Epithelial cell of proximal tubule (primary cell): Measurements from ENCODE around the gene INPP5A. TPM values are rescaled to one million over a fixed set of nuclear protein-coding genes. Genes with fewer than 3 reads are reported as not detected.

Source experiments
- DNase-seq: peaks from one replicate; pipeline ENCODE4 v3.0.0-alpha.2; 2011; ENCODE audit warnings: low read depth
- H3K4me3 ChIP-seq: 2 replicates; pipeline ENCODE4 v1.5.1; 2011; ENCODE audit warnings: low read depth, mild to moderate bottlenecking, low read length
- total RNA-seq: library from RNA; depleted of rRNA; stranded (reverse); fragments of >200 nt; gene quantifications from 2 replicates; pipeline ENCODE4 v1.2.3, GENCODE V29; 2015
- TF ChIP-seq, protein P1 (sequence below): conservative IDR thresholded peaks from 2 replicates; pipeline ENCODE4 v1.5.1; 2012; ENCODE audit warnings: low read depth, mild to moderate bottlenecking, low read length

Gene INPP5A
- total RNA-seq, 1 donor from 2014 or later, result 30.4 TPM

DNA sequence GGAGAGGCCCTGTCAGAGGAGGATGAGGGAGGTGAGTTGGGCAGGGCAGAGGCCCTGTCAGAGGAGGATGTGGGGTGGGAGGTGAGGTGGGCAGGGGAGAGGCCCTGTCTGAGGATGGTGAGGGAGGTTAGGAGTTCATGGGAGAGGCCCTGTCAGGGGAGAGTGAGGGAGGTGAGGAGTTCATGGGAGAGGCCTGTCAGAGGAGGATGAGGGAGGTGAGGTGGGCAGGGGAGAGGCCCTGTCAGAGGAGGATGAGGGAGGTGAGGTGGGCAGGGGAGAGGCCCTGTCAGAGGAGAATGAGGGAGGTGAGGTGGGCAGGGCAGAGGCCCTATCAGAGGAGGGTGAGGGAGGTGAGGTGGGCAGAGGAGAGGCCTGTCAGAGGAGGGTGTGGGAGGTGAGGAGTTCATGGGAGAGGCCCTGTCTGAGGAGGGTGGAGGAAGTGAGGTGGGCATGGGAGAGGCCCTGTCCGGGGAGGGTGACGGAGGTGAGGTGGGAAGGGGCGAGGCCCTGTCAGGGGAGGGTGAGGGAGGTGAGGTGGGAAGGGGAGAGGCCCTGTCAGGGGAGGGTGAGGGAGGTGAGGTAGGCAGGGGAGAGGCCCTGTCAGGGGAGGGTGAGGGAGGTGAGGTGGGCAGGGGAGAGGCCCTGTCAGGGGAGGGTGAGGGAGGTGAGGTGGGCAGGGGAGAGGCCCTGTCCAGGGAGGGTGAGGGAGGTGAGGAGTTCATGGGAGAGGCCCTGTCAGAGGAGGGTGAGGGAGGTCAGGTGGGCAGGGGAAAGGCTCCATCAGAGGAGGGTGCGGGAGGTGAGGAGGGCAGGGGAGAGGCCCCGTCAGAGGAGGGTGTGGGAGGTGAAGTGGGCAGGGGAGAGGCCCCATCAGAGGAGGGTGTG is 73.7 kb downstream of the INPP5A start:
- H3K4me3 ChIP-seq, result no peak overlapping the region
- TF ChIP-seq, protein P1, sequence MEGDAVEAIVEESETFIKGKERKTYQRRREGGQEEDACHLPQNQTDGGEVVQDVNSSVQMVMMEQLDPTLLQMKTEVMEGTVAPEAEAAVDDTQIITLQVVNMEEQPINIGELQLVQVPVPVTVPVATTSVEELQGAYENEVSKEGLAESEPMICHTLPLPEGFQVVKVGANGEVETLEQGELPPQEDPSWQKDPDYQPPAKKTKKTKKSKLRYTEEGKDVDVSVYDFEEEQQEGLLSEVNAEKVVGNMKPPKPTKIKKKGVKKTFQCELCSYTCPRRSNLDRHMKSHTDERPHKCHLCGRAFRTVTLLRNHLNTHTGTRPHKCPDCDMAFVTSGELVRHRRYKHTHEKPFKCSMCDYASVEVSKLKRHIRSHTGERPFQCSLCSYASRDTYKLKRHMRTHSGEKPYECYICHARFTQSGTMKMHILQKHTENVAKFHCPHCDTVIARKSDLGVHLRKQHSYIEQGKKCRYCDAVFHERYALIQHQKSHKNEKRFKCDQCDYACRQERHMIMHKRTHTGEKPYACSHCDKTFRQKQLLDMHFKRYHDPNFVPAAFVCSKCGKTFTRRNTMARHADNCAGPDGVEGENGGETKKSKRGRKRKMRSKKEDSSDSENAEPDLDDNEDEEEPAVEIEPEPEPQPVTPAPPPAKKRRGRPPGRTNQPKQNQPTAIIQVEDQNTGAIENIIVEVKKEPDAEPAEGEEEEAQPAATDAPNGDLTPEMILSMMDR, result no peak
- DNase-seq, result no peak

DNA sequence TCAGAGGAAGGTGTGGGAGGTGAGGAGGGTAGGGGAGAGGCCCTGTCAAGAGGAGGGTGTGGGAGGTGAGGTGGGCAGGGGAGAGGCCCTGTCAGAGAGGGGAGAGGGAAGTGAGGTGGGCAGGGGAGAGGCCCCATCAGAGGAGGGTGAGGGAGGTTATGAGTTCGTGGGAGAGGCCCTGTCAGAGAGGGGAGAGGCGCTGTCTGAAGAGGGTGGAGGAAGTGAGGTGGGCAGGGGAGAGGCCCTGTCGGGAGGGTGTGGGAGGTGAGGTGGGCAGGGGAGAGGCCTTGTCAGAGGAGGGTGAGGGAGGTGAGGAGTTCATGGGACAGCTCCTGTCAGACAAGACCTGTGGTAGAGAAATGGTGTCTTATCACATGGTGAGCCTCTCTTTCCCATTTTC is 74.4 kb downstream of the INPP5A start:
- TF ChIP-seq, protein P1, result no peak
- H3K4me3 ChIP-seq, result no peak overlapping the region
- DNase-seq, result no peak

DNA sequence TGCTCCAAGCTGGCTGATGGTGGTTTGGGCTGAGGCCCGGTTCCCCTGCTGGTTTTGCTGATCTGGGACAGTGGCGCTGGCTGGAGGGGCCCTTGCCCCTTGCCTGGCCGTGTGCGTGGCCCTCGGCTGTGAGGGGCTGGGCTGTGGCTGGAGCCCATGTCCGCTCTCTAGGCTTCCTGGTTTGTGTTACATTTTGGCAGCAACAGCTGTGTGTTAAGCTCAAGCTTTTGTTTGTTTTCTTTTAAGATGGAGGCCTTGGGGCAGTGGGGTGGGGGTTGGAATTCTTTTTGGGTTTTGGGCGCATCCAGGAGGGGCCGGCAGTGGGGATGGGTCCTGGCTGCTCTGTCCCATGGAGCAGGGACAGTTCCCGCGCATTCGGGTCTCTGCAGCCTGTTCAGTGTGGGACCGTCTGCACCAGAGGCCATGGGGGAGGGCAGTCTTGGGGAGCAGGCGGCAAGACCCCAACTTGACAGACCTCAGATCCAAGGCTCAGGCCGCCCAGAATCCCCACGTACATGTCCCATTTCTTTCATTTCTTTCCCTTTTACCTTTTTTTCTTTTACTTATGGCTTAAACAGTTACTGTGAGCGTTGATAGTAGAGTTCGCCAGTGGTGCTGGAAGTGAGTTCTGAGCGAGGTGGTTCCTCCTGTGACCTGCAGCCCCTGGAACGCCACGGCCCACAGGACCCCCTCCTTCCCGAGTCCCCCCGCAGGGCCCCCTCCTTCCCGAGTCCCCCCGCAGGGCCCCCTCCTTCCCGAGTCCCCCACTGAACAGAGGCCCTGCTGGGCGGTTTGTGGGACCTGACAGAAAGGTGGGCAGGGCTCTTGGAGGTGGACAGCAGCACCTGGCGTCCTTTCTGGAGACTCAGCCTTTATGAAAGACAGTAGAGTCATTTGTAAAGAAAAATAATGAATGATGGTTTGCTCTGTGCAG is 75.3 kb downstream of the INPP5A start:
- H3K4me3 ChIP-seq, result no peak overlapping the region
- TF ChIP-seq, protein P1, result no peak
- DNase-seq, result no peak

DNA sequence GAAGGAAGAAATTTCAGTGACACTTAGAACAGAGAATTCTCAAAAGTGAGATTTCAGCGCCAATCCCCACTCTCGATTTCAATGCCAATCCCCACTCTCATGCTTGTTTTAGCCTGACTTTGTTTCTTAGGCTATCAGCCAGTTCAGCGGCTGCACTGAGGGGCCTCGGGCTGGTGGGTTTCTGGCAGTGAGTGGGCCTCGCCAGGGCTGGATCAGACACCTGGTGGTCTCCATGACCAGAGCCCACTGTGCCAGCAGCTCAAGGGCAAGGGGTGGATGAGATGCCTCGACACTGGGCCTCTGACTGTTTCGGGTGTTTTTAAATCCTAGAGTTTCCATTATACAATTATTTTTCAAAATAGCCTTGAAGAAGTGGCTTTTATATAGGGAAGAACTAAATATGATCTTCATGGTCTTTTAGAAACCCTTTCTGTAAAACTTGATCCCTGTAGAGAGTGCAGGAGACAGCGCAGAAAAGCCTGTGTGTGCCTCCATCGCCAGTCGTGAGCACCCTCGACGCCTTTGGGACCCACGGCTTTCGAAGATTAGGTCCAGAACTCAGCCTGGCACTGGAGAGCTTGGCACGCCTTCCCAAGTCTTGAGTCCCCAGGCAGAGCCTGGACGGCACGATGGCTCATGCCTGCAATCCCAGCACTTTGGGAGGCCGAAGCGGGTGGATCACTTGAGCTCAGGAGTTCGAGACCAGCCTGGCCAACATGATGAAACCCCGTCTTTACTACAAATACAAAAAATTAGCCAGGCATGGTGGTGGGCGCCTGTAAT is 76.2 kb downstream of the INPP5A start:
- TF ChIP-seq, protein P1, result no peak
- no peak for DNase-seq
- H3K4me3 ChIP-seq, result no peak overlapping the region

DNA sequence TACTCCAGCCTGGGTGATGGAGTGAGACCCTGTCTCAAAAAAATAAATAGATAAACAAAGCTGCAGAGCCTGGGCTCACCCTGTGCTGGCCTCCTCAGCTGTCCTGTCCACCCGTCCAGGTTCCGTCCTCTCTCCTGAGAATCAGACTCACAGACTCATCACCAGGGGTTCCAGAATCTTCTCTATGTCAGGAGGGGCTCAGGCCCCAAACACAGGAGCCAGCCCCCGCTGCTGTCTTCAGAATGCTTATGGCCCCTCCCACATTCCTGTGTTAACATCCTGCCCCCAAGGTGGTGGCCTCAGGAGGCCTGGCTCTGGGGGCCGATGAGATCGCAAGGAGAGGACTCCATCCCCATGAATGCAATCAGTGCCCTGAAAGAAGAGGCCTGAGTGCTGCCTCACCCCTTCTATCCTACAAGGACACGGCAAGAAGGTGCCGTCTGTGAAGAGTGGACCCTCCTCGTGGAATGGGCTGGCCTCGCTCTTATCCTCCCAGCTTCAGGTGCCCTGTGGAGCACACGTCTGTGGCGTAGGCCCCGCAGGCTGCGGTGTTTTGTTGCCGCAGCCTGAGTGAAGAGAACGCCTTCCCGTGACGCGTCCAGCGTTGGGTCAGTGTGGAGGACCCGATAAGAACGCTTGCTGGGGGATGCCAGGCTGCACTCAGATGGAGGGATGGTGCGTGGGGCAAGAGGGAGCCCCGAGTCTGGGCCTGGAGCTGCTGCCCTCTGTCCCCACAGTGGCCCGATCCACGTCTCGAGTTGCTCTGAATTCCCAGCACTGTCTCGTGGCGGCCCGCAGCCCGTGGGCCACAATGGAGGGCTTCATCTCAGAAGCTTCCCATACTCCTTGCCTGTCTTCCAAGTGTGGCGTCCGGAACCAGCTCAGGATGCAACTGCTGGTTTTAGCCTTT is 77.1 kb downstream of the INPP5A start:
- H3K4me3 ChIP-seq, result no peak overlapping the region
- TF ChIP-seq, protein P1, result no peak
- no peak for DNase-seq
